HL-60 (cell line): ENCODE results near the gene MYO6.

Experiments
- DNase-seq, 2 experiments: peaks; one replicate each; pipeline ENCODE4 v3.0.0-alpha.2; 2010 to 2020; ENCODE audit warnings: low read depth in 1 of 2, low spot score in 1 of 2
- H3K27ac ChIP-seq: fragments of 250-450 bp; sonication (Bioruptor Pico); replicated peaks from 2 replicates; pipeline ENCODE4 v1.5.1; 2020; ENCODE audit warnings: mild to moderate bottlenecking, moderate library complexity
- H3K27me3 ChIP-seq: fragments of 250-450 bp; sonication (Bioruptor Pico); 2 replicates; pipeline ENCODE4 v1.5.1; 2021; ENCODE audit warnings: mild to moderate bottlenecking, moderate library complexity; ENCODE audit not compliant: insufficient read depth, poor library complexity, severe bottlenecking
- H3K4me3 ChIP-seq: replicated peaks from 2 replicates; pipeline ENCODE4 v1.5.1; 2011; ENCODE audit warnings: mild to moderate bottlenecking, control low read depth, low read length; ENCODE audit not compliant: insufficient read depth
- GABPA ChIP-seq: IDR thresholded peaks from 2 replicates; pipeline ENCODE4 v1.6.1; 2012; ENCODE audit warnings: low read depth
- POLR2AphosphoS5 ChIP-seq: IDR thresholded peaks from 2 replicates; pipeline ENCODE4 v1.6.1; 2012; ENCODE audit warnings: low read depth
- SPI1 ChIP-seq: IDR thresholded peaks from 2 replicates; pipeline ENCODE4 v1.6.1; 2012; ENCODE audit warnings: low read depth, mild to moderate bottlenecking, borderline replicate concordance
- TF ChIP-seq, protein P1 (sequence below): IDR thresholded peaks from 2 replicates; pipeline ENCODE4 v1.6.1; 2012; ENCODE audit warnings: low read depth; ENCODE audit not compliant: insufficient replicate concordance
- TF ChIP-seq, protein P2 (sequence below): IDR thresholded peaks from one replicate; pipeline ENCODE4 v1.5.1; 2011; ENCODE audit warnings: low read length, control low read depth, inconsistent platforms; ENCODE audit not compliant: insufficient read depth

Gene MYO6

DNA sequence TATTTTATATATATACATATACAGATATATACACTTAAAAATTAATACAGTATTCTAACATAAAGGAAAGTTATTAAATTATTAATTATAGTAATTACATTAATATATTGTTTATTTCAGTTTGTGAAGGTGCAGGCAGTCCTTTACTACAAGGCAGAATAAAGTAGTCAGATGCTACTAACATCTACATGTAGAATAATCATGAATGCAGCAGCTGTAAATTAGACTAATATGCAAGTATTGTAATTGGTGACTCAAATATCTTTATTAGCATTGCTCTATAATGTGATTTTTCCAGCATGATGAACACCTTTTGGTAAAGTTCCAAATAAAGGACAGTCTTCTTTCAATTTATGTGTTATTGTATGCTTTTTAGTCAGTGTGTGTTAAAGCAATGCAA, 17.3 kb downstream of the MYO6 start:
- TF ChIP-seq SPI1 (no peak), GABPA (no peak), POLR2AphosphoS5 (no peak)
- TF ChIP-seq, protein P1, sequence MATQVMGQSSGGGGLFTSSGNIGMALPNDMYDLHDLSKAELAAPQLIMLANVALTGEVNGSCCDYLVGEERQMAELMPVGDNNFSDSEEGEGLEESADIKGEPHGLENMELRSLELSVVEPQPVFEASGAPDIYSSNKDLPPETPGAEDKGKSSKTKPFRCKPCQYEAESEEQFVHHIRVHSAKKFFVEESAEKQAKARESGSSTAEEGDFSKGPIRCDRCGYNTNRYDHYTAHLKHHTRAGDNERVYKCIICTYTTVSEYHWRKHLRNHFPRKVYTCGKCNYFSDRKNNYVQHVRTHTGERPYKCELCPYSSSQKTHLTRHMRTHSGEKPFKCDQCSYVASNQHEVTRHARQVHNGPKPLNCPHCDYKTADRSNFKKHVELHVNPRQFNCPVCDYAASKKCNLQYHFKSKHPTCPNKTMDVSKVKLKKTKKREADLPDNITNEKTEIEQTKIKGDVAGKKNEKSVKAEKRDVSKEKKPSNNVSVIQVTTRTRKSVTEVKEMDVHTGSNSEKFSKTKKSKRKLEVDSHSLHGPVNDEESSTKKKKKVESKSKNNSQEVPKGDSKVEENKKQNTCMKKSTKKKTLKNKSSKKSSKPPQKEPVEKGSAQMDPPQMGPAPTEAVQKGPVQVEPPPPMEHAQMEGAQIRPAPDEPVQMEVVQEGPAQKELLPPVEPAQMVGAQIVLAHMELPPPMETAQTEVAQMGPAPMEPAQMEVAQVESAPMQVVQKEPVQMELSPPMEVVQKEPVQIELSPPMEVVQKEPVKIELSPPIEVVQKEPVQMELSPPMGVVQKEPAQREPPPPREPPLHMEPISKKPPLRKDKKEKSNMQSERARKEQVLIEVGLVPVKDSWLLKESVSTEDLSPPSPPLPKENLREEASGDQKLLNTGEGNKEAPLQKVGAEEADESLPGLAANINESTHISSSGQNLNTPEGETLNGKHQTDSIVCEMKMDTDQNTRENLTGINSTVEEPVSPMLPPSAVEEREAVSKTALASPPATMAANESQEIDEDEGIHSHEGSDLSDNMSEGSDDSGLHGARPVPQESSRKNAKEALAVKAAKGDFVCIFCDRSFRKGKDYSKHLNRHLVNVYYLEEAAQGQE: no peak
- TF ChIP-seq, protein P2, sequence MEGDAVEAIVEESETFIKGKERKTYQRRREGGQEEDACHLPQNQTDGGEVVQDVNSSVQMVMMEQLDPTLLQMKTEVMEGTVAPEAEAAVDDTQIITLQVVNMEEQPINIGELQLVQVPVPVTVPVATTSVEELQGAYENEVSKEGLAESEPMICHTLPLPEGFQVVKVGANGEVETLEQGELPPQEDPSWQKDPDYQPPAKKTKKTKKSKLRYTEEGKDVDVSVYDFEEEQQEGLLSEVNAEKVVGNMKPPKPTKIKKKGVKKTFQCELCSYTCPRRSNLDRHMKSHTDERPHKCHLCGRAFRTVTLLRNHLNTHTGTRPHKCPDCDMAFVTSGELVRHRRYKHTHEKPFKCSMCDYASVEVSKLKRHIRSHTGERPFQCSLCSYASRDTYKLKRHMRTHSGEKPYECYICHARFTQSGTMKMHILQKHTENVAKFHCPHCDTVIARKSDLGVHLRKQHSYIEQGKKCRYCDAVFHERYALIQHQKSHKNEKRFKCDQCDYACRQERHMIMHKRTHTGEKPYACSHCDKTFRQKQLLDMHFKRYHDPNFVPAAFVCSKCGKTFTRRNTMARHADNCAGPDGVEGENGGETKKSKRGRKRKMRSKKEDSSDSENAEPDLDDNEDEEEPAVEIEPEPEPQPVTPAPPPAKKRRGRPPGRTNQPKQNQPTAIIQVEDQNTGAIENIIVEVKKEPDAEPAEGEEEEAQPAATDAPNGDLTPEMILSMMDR: no peak
- H3K27me3 ChIP-seq: no peaks in the 10 kb centered on the region
- no peak for DNase-seq

DNA sequence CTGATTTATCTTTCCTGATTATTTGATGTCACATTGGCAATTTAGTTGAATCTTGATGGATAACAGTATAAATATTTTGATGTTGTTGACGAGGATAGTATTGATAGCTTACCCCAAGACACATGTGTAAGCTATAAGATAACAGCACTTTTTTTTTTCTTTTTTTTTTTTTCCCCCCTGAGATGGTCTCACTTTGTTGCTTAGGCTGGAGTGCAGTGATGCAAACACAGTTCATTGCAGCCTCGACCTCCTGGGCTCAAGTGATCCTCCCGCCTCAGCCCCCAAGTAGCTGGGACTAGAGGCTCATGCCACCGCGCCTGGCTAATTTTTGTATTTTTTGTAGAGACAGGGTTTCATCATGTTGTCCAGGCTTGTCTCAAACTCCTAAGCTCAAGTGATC, 21.8 kb downstream of the MYO6 start:
- H3K4me3 ChIP-seq: no peak overlapping the region
- TF ChIP-seq GABPA (no peak), SPI1 (no peak), POLR2AphosphoS5 (no peak)
- TF ChIP-seq, protein P2: no peak
- TF ChIP-seq, protein P1: no peak
- H3K27me3 ChIP-seq: no peaks in the 10 kb centered on the region
- no peak overlapping the region for H3K27ac ChIP-seq
- no peak for DNase-seq

More for the DNA sequence above, 17.3 kb downstream of the MYO6 start:
- Histone ChIP-seq H3K27ac (no peak overlapping the region), H3K4me3 (no peak overlapping the region)

DNA sequence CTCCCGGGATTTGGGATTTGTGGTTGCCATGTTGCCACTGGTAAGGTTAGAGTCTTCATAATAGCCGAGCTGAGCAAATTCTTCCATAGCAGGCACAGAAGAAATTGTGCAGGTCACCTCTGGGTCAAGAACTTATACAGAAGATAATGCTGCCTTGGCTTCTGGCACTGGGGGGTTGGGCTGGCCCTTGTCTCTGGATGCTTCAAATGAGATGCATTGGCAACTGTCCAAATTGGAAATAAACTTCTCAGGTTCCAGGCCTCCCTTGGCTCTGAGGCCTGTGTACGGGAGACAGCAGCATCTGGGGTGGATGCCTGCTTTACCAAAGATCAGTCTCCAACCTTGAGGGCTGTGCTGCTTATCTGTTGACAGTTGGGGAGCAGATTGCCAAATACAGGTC, 26.2 kb downstream of the MYO6 start:
- no peak overlapping the region for H3K4me3 ChIP-seq
- TF ChIP-seq GABPA: no peak
- no peak for TF ChIP-seq SPI1
- TF ChIP-seq POLR2AphosphoS5: no peak
- TF ChIP-seq, protein P1: no peak
- TF ChIP-seq, protein P2: no peak
- no peak for DNase-seq
- H3K27ac ChIP-seq: no peak overlapping the region
- H3K27me3 ChIP-seq: no peaks in the 10 kb centered on the region
